ENCODE measurements around the gene MMP13.
A peak's percentile ranks its signal among the peaks of the same experiment; 100 is the strongest.
"Not testable (repeated sequence)": the region's sequence is repeated elsewhere in the genome, so short reads cannot be mapped to it uniquely, and the experiment has no call there.

MMP13 gene

GRCh38 chr11:102955624-102956023, at the start of gene MMP13:
Gene MMP13 (minus strand): TSS chr11:102955732. CDS start chr11:102955705, 27 bp downstream.
- no peak for TF ChIP-seq CTCF (IDR thresholded peaks at IDR 0.05; ENCODE audit: low read depth, low read length)
- no peak within 1 kb of the TSS for H3K4me3 ChIP-seq (ENCODE audit: low read depth, low read length)

GRCh38 chr11:103004234-103004633, 48.7 kb upstream of the MMP13 start:
- H3K4me3 ChIP-seq (ENCODE audit: low read depth, low read length) = not testable (repeated sequence)

- no peak overlapping the region for H3K4me3 ChIP-seq (ENCODE audit: low read depth, low read length)
- TF ChIP-seq CTCF (IDR thresholded peaks at IDR 0.05; ENCODE audit: low read depth, low read length) = no peak
These were observed 38.6 kb upstream of the MMP13 start for GRCh38 chr11:102994105-102994504.

GRCh38 chr11:102991776-102992175, 36.2 kb upstream of the MMP13 start:
- no peak overlapping the region for H3K4me3 ChIP-seq (ENCODE audit: low read depth, low read length)
- no peak for TF ChIP-seq CTCF (IDR thresholded peaks at IDR 0.05; ENCODE audit: low read depth, low read length)

GRCh38 chr11:102990145-102990544, 34.6 kb upstream of the MMP13 start:
- no peak for TF ChIP-seq CTCF (IDR thresholded peaks at IDR 0.05; ENCODE audit: low read depth, low read length)
- no peak overlapping the region for H3K4me3 ChIP-seq (ENCODE audit: low read depth, low read length)

GRCh38 chr11:102989379-102990047, 34.0 kb upstream of the MMP13 start:
- no peak for TF ChIP-seq CTCF (IDR thresholded peaks at IDR 0.05; ENCODE audit: low read depth, low read length)
- H3K4me3 ChIP-seq (ENCODE audit: low read depth, low read length) = peak overlapping the region; percentile 19; the same call in 1 of the 2 replicates

- no peak overlapping the region for H3K4me3 ChIP-seq (ENCODE audit: low read depth, low read length)
- no peak for TF ChIP-seq CTCF (IDR thresholded peaks at IDR 0.05; ENCODE audit: low read depth, low read length)
These were observed 31.3 kb upstream of the MMP13 start for GRCh38 chr11:102986815-102987214.

- no peak for TF ChIP-seq CTCF (IDR thresholded peaks at IDR 0.05; ENCODE audit: low read depth, low read length)
- H3K4me3 ChIP-seq (ENCODE audit: low read depth, low read length) = no peak overlapping the region
These were observed 30.3 kb upstream of the MMP13 start for GRCh38 chr11:102985850-102986249.

All from WI38 (cell line).